Esophagus muscularis mucosa (tissue), 4 donors: ENCODE results near the gene DMRT1.

Source experiments
- CTCF ChIP-seq, 3 experiments: fragments of 200-600 bp in 2 of 3; fragments of 450-650 bp in 1 of 3; sonication (generic) in 2 of 3; IDR thresholded peaks; one replicate each; pipeline ENCODE4 v1.5.1; 2017 to 2019; ENCODE audit warnings: antibody characterized with exemption in 3 of 3, mild to moderate bottlenecking in 2 of 3, moderate library complexity in 1 of 3
- EP300 ChIP-seq: sonication (generic); formaldehyde crosslinking; IDR thresholded peaks from one replicate; pipeline ENCODE4 v1.6.1; 2017; ENCODE audit warnings: antibody characterized with exemption
- POLR2A ChIP-seq: fragments of 450-650 bp; IDR thresholded peaks from one replicate; pipeline ENCODE4 v1.6.1; 2017; ENCODE audit warnings: antibody characterized with exemption, moderate library complexity, mild to moderate bottlenecking, low read depth
- POLR2AphosphoS5 ChIP-seq, 2 donors: sonication (generic); formaldehyde crosslinking; IDR thresholded peaks; one replicate each; pipeline ENCODE4 v1.6.1; 2017; ENCODE audit warnings: antibody characterized with exemption in 2 of 2

DNA sequence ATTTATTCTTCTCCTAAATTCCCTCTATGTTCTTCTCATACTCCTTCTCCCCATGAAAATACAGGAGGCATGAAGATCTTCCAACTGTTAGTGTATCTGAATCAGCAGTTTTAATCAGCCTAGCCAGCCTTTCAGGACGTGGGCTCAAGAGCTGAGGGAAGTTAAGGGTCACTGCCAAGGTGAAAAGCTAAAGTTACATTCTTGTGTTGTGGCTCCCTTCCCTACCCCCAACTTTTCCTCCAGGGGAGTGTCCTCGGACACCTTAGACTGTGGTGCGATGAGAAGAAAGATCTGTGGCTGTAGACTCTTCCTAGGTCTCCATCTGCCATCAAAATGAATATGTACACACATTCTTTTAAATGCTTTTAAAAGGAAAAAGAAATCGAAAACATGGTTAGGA, 139.1 kb downstream of the DMRT1 start:
- TF ChIP-seq CTCF (IDR thresholded peaks at IDR 0.05) (no peak), EP300 (no peak), POLR2A (no peak), POLR2AphosphoS5 (IDR thresholded peaks at IDR 0.05) (no peak)
